HG02642 (cell line): ENCODE results near the gene GAB2.
"Not testable (repeated sequence)": the region's sequence is repeated elsewhere in the genome, so short reads cannot be mapped to it uniquely, and the experiment has no call there.

Source experiments
- ATAC-seq: cut with Tn5 transposase; IDR thresholded peaks from one replicate; pipeline ENCODE4 v1.9.1; 2021; ENCODE audit warnings: mild to moderate bottlenecking; ENCODE audit not compliant: unreplicated experiment, poor library complexity

GAB2 gene

DNA sequence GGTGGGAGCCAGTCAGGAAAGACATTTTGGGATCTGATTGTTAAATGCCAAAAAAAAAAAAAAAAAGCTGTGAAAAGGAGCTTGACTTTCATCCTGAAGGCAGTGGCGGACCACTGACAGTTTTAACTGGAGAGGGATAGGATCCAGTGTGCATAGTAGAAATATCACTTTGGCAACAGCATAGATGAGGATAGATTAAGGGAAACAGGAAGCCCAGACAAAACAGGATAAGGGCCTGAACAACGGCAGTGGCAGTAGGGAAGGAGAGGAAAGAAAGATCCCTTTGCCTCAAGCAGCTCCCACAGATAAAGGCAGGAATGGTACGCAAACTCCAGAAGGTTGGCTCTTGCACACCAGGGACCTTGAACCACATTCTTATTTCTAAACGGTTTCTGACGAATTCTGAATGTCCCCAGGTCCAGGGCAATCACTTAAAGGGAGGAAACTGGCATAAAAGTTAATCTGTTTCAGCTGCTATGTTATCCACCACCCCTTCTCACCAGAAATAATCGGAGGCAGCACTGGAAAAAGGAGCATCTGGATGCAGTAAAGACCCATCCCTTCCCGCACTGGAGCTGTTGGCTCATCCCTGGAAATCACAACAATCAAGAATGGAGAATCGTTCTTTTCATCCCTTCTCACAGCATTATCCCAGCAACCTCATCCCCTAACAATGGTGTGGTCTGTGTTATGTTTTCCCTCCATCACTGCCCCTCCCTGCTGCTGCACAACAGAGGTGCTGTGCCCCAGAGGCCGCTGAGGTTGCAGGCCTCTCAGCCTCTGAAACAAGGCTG lies 99.1 kb downstream of the GAB2 start:
- no peak for ATAC-seq

GRCh38 chr11:78315724-78316123 lies 101.9 kb downstream of the GAB2 start:
- ATAC-seq: no peak

DNA sequence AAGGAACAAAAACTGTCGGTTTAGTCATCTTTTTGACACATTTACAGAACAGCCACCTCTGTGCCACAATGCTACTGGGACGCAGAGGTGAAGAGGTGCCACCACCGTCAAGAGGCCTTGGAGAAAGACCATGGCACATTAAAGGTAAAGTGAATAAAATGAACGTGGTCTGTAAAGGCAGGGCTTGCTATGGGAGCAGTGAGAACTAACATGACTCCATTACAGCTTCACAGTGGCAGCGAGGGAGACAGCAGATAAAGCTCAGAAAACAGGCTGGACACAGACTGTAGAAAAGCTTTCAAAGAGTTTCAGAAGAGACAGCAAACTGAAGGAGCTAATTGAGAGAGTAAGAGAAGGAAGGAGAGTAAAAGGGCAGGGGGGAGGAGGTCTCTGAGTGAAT lies 102.9 kb downstream of the GAB2 start:
- no peak for ATAC-seq

- ATAC-seq: no peak
These were observed 103.7 kb downstream of the GAB2 start for GRCh38 chr11:78313898-78314297.

- no peak for ATAC-seq
These were observed 104.3 kb downstream of the GAB2 start for GRCh38 chr11:78313181-78313795.

GRCh38 chr11:78312712-78313111 lies 104.9 kb downstream of the GAB2 start:
- no peak for ATAC-seq

DNA sequence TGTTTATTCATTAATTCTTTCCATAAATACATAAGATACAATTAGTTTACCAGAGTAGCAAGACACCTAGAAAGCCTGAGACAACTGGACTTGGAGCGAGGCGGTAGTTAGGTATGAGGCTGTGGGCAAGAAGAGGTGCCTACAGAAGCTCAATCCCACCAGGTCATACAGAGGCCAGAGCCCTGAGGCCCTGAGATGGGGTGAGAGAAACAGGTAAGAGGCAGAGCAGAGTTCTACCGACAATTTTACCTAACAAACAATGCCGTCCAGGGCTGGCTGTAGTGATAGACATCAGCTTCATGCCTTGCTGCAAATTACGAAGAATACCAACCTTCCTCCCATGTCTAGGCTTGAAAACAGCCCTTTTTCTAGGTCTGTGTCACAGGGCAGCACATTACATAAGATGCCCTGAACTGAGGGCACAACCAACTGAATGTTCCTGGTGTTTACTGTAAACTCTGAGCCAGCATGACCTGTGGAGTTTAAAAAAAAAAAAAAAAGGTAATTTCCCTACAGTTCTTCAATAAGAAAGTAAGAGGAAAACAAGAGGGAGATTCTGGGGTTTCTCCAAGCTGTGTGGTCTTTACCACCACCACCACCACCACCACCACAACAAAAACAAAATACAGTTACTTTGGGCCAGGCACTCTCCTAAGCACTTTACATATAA lies 105.8 kb downstream of the GAB2 start:
- ATAC-seq: no peak

DNA sequence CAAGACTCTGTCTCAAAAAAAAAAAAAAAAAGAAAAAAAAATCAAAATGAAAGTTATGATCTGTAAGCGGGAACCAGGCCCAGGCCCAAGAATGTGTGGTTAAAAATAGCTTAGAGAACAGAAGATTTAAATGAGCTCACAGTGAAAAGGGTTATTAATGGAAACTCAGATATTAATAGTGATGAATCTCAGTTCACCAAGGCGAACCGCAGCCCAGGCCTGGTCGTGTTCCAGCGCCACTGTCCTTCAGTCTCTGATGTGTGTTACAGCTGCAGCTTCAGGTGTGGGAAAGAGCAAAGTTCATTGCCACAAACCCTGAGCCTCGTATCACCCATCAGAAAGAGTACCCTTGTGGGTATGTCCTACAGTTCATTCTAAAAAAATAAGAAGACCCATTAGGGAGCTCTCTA lies 107.1 kb downstream of the GAB2 start:
- peak; percentile 87 for ATAC-seq

DNA sequence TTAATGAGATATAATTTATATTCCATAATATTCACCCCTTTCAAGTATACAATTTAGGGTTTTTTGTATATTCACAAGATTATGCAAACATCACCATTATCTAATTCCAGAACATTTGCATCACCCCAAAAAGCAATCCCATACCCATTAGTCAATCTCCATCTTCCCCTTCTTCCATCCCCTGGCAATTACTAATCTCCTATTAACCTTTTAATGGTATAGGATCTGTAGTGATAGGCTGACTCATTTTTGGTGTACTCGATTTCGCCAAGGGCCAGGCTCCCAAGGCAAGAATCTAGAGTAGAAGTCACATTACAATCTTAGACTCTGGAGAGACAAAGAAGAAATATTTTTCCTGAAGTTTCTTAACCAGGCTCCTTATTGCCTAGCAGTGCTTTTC lies 113.4 kb downstream of the GAB2 start:
- ATAC-seq: no peak

DNA sequence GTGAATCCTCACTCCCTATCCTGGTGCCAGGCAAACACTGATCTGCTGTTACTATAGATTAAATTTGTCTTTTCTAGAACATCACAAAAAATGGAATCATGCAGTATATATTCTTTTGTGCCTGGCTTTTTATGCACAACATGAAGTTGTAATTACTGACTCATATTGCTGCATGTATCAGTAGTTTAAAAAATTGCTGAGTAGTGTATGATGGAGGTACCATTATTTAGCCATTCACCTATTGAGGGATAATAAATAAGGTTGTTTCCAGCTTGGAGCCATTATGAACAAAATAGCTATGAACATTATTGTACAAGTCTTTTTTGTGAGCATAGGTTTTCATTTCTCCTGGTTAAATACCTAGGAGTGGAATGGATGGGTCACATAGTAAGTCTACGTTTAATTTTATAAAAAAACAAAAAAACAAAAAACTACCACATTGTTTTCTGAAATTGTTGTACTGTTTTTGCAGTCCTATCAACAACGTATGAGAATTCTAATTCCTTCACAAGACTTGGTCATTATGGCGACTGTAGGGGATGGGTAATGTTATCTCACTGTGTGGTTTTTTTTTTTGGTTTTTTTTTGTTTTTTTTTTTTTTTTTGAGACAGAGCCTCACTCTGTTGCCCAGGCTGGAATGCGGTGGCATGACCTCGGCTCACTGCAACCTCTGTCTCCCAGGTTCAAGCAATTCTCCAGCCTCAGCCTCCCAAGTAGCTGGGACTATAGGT lies 117.3 kb downstream of the GAB2 start:
- no peak for ATAC-seq

DNA sequence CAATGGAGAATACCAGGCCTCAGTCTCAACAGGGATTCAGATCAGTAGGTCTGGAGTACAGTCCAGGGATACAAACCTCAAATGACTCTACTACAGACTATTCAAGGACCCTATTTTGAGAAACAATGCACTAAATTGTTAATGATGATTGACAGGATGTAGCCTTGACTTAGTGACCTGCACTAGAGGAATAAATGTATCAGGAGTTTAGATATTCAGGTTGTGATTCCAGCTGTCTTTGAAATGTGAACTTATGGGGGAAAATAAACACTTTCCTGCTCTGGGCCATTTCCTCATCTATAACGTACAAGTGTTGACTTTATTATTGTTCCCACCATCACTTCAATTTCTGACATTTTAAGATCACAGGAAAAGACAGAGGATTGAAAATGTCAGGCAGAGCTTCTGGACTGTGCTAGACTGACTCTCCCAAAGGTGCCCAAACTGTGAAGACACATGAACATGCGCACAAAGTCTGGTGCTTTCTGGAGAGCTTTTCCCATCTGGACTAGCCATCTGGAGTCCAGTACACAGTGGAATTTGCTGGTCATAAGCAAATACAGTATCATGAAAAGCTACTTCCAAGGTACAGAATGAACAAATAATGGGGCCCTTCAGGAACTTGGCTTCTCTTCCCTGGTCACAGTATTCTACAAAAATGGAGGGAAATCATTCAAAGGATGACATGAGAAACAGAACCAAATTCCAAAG lies 118.5 kb downstream of the GAB2 start:
- ATAC-seq: no peak

DNA sequence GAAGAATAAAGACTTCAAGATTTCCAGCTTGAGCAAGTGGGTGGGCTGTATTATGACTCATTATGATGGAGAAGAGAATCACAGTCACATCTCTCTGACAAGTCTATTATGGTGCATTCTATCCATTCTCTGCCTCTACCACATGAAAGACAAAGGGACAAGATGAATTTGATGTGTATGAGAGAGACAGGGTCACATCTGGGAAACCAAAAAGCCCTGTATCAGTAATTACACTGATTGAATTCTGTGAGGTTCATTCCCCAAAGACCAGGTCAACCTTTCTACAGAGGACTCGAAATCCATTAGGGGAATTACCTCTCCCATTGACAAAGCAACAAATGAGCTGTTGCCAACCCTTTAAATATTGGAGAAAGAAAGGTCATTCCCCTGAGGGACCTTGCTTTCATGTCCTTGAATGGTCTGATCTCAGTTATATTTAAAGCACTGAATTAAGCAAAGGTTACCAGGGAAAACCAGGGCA lies 119.3 kb downstream of the GAB2 start:
- ATAC-seq: no peak

DNA sequence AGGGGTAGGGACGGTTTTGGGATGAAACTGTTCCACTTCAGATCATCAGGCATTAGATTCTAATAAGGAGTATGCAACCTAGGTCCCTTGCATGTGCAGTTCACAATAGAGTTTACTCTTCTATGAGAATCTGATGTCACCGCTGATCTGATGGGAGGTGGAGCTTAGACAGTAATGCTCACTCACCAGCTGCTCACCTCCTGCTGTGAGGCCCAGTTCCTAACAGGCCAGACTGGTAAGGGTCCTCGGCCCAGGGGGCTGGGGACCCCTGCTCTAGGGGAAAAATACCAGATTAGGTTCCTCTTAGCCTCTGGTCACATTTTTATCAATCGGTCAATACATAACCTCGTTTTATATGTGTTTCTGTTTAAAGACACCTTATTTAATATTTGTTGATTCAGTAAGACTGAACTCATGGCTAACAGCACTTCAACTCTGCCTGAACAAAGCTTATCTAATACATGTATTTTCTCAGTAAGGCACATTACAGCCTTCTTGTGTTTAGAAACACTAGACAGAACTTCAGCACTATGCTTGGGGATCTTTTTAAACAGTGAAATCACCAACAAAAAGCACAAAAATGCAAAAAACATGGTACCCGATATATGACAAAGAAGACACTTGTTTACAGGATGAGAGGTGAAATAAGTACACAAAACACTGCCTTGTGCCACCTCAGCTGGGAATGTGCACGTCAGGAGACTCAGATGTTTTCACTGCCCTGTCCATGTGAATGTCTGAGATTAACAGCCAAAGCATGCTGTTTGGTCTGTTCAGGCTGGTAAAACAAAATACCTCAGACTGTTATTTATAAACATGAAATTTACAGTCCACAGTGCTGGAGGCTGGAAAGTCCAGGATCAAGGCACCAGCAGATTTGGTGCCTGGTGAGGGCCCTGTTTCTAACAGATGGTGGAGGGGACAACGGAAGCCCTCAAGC lies 121.4 kb downstream of the GAB2 start:
- ATAC-seq: no peak

GRCh38 chr11:78295347-78295746 lies 122.3 kb downstream of the GAB2 start:
- no peak for ATAC-seq

GRCh38 chr11:78294100-78294499 lies 123.5 kb downstream of the GAB2 start:
- not testable (repeated sequence) for ATAC-seq

- no peak for ATAC-seq
These were observed 124.1 kb downstream of the GAB2 start for GRCh38 chr11:78293536-78293935.

- ATAC-seq: no peak
These were observed 125.4 kb downstream of the GAB2 start for GRCh38 chr11:78292109-78292803.

DNA sequence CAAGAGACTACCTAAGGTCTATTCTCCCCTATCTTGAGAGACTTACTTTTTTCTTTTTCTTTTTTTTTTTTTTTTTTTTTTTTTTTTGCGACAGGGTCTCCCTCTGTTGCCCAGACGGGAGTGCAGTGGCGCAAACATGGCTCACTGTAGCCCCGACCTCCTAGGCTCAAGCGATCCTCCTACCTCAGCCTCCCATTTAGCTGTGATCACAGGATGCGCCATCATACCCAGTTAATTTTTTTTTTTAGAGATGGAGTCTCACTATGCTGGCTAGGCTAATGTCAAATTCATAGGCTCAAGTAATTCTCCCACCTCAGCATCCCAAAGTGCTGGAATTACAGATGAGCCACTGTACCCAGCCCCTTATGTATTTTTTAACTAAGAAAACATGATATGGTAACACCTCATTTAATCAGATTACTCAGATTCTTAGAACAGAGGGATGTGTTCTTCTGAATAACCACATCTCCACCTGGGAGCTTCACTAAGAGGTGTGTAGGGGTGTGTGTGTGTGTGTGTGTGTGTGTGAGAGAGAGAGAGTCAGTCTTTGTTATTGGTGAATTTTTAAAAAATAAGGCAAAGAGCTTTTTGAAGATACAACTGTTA lies 126.0 kb downstream of the GAB2 start:
- no peak for ATAC-seq
